B cell (primary cell): ENCODE data around the gene WDR90. TPM values are rescaled to one million over a fixed set of nuclear protein-coding genes. Genes with fewer than 3 reads are reported as not detected.

ENCODE experiments used
- ATAC-seq: fragments of 200-7000 bp; cut with Tn5 transposase; one replicate; pipeline ENCODE4 v1.10.0; 2021; ENCODE audit warnings: low read depth, mild to moderate bottlenecking, moderate number of reproducible peaks, moderate library complexity
- CTCF ChIA-PET: fragments of 350-600 bp; sonication (Branson Sonifier 250); formaldehyde crosslinking; loops from one replicate; lab custom pipeline; 2021; ENCODE audit warnings: antibody characterized with exemption, inconsistent platforms; lab: Charles Lee
- POLR2A ChIA-PET: fragments of 350-600 bp; sonication (Branson Sonifier 250); formaldehyde crosslinking; loops from one replicate; lab custom pipeline; 2021; ENCODE audit warnings: antibody characterized with exemption; lab: Charles Lee
- DNase-seq: peaks from one replicate; pipeline ENCODE4 v3.0.0; 2013
- H2AFZ ChIP-seq: 2 replicates; pipeline ENCODE4 v1.6.1; 2012; ENCODE audit warnings: mild to moderate bottlenecking, low read depth, low read length; ENCODE audit not compliant: insufficient read depth, poor library complexity, severe bottlenecking
- H3K27ac ChIP-seq, 2 donors: 1 replicate in 1 of 2; 2 replicates in 1 of 2; pipeline ENCODE4 v1.5.1; 2012 to 2013; ENCODE audit warnings: low read length in 2 of 2, mild to moderate bottlenecking in 2 of 2, moderate library complexity in 1 of 2
- H3K27me3 ChIP-seq, 4 experiments: fragments of 200-600 bp in 1 of 4; sonication (generic) in 1 of 4; replicated peaks in 1 of 4; 1 replicate in 2 of 4; 2 replicates in 2 of 4; pipeline versions ENCODE4 v1.6.1 to v1.7.0; 2013 to 2016; ENCODE audit warnings: low read length in 3 of 4, mild to moderate bottlenecking in 2 of 4, mixed read lengths in 1 of 4, moderate library complexity in 1 of 4; ENCODE audit not compliant: insufficient read depth in 4 of 4, control insufficient read depth in 3 of 4; ENCODE audit errors: control extremely low read depth in 1 of 4
- H3K36me3 ChIP-seq, 2 experiments: replicated peaks in 1 of 2; 1 replicate in 1 of 2; 2 replicates in 1 of 2; pipeline versions ENCODE4 v1.6.1 to v1.7.1; 2013; ENCODE audit warnings: low read length in 1 of 2; ENCODE audit not compliant: insufficient read depth in 2 of 2, control insufficient read depth in 1 of 2; ENCODE audit errors: control extremely low read depth in 1 of 2, extremely low read depth in 1 of 2
- H3K4me1 ChIP-seq, 2 donors: fragments of 200-600 bp in 1 of 2; sonication (generic) in 1 of 2; 1 replicate in 1 of 2; 2 replicates in 1 of 2; pipeline versions ENCODE4 v1.5.1 to v1.6.1; 2013 to 2017; ENCODE audit warnings: low read length in 2 of 2; ENCODE audit not compliant: control insufficient read depth in 2 of 2, insufficient read depth in 2 of 2
- H3K4me2 ChIP-seq: replicated peaks from 2 replicates; pipeline ENCODE3; 2012; ENCODE audit warnings: mild to moderate bottlenecking, low read depth, low read length; ENCODE audit not compliant: poor library complexity, severe bottlenecking
- H3K4me3 ChIP-seq, 5 experiments: fragments of 200-600 bp in 1 of 5; sonication (generic) in 1 of 5; 1 replicate in 3 of 5; 2 replicates in 2 of 5; pipeline versions ENCODE4 v1.5.1 to v1.7.0; 2011 to 2016; ENCODE audit warnings: low read length in 4 of 5, mild to moderate bottlenecking in 4 of 5, low read depth in 2 of 5, control low read depth in 1 of 5, moderate library complexity in 1 of 5; ENCODE audit not compliant: insufficient read depth in 1 of 5; ENCODE audit errors: control extremely low read depth in 1 of 5, extremely low read depth in 1 of 5
- H3K79me2 ChIP-seq: fragments of 200-600 bp; sonication (generic); one replicate; pipeline ENCODE4 v1.6.0; 2016; ENCODE audit warnings: low read length; ENCODE audit not compliant: control insufficient read depth, insufficient read depth
- H3K9ac ChIP-seq: fragments of 200-600 bp; sonication (generic); 2 replicates; pipeline ENCODE4 v1.6.1; 2017; ENCODE audit warnings: mild to moderate bottlenecking, low read length, moderate library complexity
- H3K9me3 ChIP-seq, 3 donors: one replicate each; pipeline versions ENCODE4 v1.6.1 to v1.7.1; 2013; ENCODE audit warnings: low read length in 2 of 3; ENCODE audit not compliant: control insufficient read depth in 2 of 3, insufficient read depth in 1 of 3; ENCODE audit errors: control extremely low read depth in 1 of 3
- H4K20me1 ChIP-seq: 2 replicates; pipeline ENCODE4 v1.6.0; 2012; ENCODE audit warnings: mild to moderate bottlenecking, low read length; ENCODE audit not compliant: insufficient read depth, control insufficient read depth, poor library complexity, severe bottlenecking
- H3K27ac Mint-ChIP-seq: one replicate; pipeline ENCODE4 v1.8.0; 2021; ENCODE audit warnings: mixed read lengths
- H3K27me3 Mint-ChIP-seq: one replicate; pipeline ENCODE4 v1.8.0; 2021; ENCODE audit warnings: mixed read lengths
- H3K4me1 Mint-ChIP-seq: one replicate; pipeline ENCODE4 v1.8.0; 2021; ENCODE audit warnings: mixed read lengths
- H3K4me3 Mint-ChIP-seq: one replicate; pipeline ENCODE4 v1.8.0; 2021; ENCODE audit warnings: mixed read lengths
- H3K9me3 Mint-ChIP-seq: one replicate; pipeline ENCODE4 v1.8.0; 2022; ENCODE audit warnings: mixed read lengths; ENCODE audit not compliant: insufficient read depth
- EZH2 ChIP-seq: IDR thresholded peaks from 2 replicates; pipeline ENCODE4 v1.6.1; 2012; ENCODE audit warnings: borderline replicate concordance, low read depth, mild to moderate bottlenecking, moderate library complexity, low read length; ENCODE audit not compliant: insufficient read depth, poor library complexity, severe bottlenecking
- WGBS: methylation state at CpG from one replicate; pipeline ENCODE4 v1.1.5; 2013; ENCODE audit warnings: missing lambda C conversion rate; ENCODE audit not compliant: insufficient coverage; 5-methylcytosine and 5-hydroxymethylcytosine counted together
- intact Hi-C: fragments of 100-400 bp; cut with micrococcal nuclease; formaldehyde crosslinking; loops from one replicate; pipeline ENCODE4 v1.10.0; 2022
- polyA plus RNA-seq: library from polyadenylated mRNA; depleted of rRNA; stranded (reverse); fragments of >200 nt; gene quantifications from 2 replicates; pipeline ENCODE4 v1.2.3, GENCODE V29; 2012
- total RNA-seq, 2 donors: library from RNA; stranded (reverse); fragments of 120-200 nt in 1 of 2; gene quantifications; 1 replicate in 1 of 2; 2 replicates in 1 of 2; pipeline versions ENCODE4 v1.2.3 to v1.2.4, GENCODE V29; 2013 to 2022
- TF ChIP-seq, protein P1 (sequence below): fragments of 200-600 bp; IDR thresholded peaks from one replicate; pipeline ENCODE4 v1.8.0; 2022; ENCODE audit warnings: antibody characterized with exemption, mild to moderate bottlenecking

The WDR90 gene
- total and polyA plus RNA-seq, 2 donors (not counting 1 experiment from before 2014, with no cell fraction given): 23.1 to 34.7 TPM

DNA sequence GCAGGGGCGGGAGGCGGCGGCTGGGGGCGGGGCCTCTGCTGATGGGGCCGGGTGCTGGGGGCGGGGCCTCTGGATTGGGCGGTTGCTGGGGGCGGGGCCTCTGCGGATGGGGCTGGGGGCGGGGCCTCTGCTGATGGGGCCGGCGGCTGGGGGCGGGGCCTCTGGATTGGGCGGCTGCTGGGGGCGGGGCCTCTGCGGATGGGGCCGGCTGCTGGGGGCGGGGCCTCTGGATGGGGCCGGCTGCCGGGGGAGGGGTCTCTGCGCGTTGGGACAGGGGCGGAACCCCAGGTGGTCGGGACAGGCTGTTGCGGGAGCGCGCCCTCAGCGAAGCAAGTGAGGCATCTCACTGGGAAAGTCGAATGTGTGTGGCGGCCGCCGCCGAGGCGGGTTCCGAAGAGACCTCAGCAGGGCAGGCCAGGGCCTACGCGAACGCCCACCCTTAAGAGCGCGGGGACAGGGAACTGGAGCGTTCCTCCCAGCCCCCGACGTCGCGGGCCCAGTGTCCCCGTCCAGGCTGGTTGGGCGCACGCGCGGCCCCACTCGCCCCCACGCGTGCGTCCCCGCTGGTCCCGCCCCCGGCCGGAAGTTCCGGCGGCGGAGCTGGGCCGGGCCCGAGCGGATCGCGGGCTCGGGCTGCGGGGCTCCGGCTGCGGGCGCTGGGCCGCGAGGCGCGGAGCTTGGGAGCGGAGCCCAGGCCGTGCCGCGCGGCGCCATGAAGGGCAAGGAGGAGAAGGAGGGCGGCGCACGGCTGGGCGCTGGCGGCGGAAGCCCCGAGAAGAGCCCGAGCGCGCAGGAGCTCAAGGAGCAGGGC is 30.9 kb downstream of the WDR90 start, which contains the start of gene STUB1:
STUB1 (plus strand) TSS at position 597 of the 811 bp plus-strand sequence; CDS start at position 713, 116 bp downstream.
- POLR2A ChIA-PET: interaction anchor here (0.8 to 1.1 kb wide), 2 partner anchors 10 to 154 kb away, joined by 3 to 6 read pairs; partner anchors contain the start of gene WDR24

More for the DNA sequence above, 30.9 kb downstream of the WDR90 start, which contains the start of gene STUB1:
- Histone ChIP-seq H3K27me3 (peaks cover 0 to 19% (median 8%) of the 10 kb centered on the region in 4 experiments), H2AFZ (peak within 1 kb of the TSS; percentile 85), H4K20me1 (peaks cover 31% of the 10 kb centered on the region), H3K27ac (peak within 1 kb of the TSS; percentile 74 to 81), H3K4me1 (peaks cover 29 to 66% of the 10 kb centered on the region in 2 donors), H3K9me3 (peaks cover 0 to 7% (median 0%) of the 10 kb centered on the region in 3 donors), H3K4me2 (peak within 1 kb of the TSS; percentile 99), H3K9ac (peak within 1 kb of the TSS; percentile 73), H3K79me2 (peaks cover 29% of the 10 kb centered on the region), H3K36me3 (peaks cover 0 to 17% of the 10 kb centered on the region in 2 experiments), H3K4me3 (peak within 1 kb of the TSS; percentile 22 to 84 (median 65))
- ATAC-seq (peak; percentile 74), DNase-seq (peak; percentile 93)
- peak within 1 kb of the TSS; percentile 94 for H3K27ac Mint-ChIP-seq
- H3K4me3 Mint-ChIP-seq: peak within 1 kb of the TSS; percentile 89
- CTCF ChIA-PET: interaction anchor here (0.8 kb wide), 1 partner anchor 10 kb away, joined by 3 read pairs; the partner anchor contains the start of gene WDR24
- intact Hi-C loops: loop anchor here (1.0 to 5.0 kb wide), 5 partner anchors 12 to 997 kb away; partner anchors contain the start of genes ANTKMT, JPT2, METTL26 and RHOT2
- TF ChIP-seq EZH2: no peak
- TF ChIP-seq, protein P1, sequence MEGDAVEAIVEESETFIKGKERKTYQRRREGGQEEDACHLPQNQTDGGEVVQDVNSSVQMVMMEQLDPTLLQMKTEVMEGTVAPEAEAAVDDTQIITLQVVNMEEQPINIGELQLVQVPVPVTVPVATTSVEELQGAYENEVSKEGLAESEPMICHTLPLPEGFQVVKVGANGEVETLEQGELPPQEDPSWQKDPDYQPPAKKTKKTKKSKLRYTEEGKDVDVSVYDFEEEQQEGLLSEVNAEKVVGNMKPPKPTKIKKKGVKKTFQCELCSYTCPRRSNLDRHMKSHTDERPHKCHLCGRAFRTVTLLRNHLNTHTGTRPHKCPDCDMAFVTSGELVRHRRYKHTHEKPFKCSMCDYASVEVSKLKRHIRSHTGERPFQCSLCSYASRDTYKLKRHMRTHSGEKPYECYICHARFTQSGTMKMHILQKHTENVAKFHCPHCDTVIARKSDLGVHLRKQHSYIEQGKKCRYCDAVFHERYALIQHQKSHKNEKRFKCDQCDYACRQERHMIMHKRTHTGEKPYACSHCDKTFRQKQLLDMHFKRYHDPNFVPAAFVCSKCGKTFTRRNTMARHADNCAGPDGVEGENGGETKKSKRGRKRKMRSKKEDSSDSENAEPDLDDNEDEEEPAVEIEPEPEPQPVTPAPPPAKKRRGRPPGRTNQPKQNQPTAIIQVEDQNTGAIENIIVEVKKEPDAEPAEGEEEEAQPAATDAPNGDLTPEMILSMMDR: no peak
- peaks cover 41% of the 10 kb centered on the region for H3K4me1 Mint-ChIP-seq
- H3K27me3 Mint-ChIP-seq: peaks cover 3% of the 10 kb centered on the region
- H3K9me3 Mint-ChIP-seq: no peaks in the 10 kb centered on the region
- WGBS: under 1% methylated on average over 85 of the region's 91 CpGs
